Neural cell (in vitro differentiated cells): ENCODE data around the gene TXNDC2.

Experiments
- EP300 ChIP-seq: fragments of 450-650 bp; conservative IDR thresholded peaks from 2 replicates; pipeline ENCODE4 v1.6.1; 2014; ENCODE audit warnings: antibody characterized with exemption, mild to moderate bottlenecking, moderate library complexity; ENCODE audit not compliant: poor library complexity, severe bottlenecking
- POLR2AphosphoS5 ChIP-seq: IDR thresholded peaks from 2 replicates; pipeline ENCODE4 v1.6.1; 2012
- RAD21 ChIP-seq: fragments of 450-650 bp; conservative IDR thresholded peaks from 2 replicates; pipeline ENCODE4 v1.6.1; 2014; ENCODE audit warnings: antibody characterized with exemption, mild to moderate bottlenecking, moderate library complexity
- SMC3 ChIP-seq: fragments of 450-650 bp; conservative IDR thresholded peaks from 2 replicates; pipeline ENCODE4 v1.6.1; 2014; ENCODE audit warnings: antibody characterized with exemption, mild to moderate bottlenecking, moderate library complexity; ENCODE audit not compliant: poor library complexity
- TAF1 ChIP-seq: IDR thresholded peaks from 2 replicates; pipeline ENCODE4 v1.6.1; 2012; ENCODE audit warnings: low read depth
- TF ChIP-seq, protein P1 (sequence below): fragments of 450-650 bp; IDR thresholded peaks from 2 replicates; pipeline ENCODE4 v1.5.1; 2014; ENCODE audit warnings: antibody characterized with exemption, mild to moderate bottlenecking, moderate library complexity; ENCODE audit not compliant: poor library complexity, severe bottlenecking
- TF ChIP-seq, protein P2 (sequence below): IDR thresholded peaks from 2 replicates; pipeline ENCODE4 v1.6.1; 2012; ENCODE audit warnings: borderline replicate concordance

GRCh38 chr18:9914334-9914583, 28.5 kb downstream of the TXNDC2 start:
- TF ChIP-seq RAD21 = no peak
- TF ChIP-seq, protein P1, sequence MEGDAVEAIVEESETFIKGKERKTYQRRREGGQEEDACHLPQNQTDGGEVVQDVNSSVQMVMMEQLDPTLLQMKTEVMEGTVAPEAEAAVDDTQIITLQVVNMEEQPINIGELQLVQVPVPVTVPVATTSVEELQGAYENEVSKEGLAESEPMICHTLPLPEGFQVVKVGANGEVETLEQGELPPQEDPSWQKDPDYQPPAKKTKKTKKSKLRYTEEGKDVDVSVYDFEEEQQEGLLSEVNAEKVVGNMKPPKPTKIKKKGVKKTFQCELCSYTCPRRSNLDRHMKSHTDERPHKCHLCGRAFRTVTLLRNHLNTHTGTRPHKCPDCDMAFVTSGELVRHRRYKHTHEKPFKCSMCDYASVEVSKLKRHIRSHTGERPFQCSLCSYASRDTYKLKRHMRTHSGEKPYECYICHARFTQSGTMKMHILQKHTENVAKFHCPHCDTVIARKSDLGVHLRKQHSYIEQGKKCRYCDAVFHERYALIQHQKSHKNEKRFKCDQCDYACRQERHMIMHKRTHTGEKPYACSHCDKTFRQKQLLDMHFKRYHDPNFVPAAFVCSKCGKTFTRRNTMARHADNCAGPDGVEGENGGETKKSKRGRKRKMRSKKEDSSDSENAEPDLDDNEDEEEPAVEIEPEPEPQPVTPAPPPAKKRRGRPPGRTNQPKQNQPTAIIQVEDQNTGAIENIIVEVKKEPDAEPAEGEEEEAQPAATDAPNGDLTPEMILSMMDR = no peak
- TF ChIP-seq, protein P2, sequence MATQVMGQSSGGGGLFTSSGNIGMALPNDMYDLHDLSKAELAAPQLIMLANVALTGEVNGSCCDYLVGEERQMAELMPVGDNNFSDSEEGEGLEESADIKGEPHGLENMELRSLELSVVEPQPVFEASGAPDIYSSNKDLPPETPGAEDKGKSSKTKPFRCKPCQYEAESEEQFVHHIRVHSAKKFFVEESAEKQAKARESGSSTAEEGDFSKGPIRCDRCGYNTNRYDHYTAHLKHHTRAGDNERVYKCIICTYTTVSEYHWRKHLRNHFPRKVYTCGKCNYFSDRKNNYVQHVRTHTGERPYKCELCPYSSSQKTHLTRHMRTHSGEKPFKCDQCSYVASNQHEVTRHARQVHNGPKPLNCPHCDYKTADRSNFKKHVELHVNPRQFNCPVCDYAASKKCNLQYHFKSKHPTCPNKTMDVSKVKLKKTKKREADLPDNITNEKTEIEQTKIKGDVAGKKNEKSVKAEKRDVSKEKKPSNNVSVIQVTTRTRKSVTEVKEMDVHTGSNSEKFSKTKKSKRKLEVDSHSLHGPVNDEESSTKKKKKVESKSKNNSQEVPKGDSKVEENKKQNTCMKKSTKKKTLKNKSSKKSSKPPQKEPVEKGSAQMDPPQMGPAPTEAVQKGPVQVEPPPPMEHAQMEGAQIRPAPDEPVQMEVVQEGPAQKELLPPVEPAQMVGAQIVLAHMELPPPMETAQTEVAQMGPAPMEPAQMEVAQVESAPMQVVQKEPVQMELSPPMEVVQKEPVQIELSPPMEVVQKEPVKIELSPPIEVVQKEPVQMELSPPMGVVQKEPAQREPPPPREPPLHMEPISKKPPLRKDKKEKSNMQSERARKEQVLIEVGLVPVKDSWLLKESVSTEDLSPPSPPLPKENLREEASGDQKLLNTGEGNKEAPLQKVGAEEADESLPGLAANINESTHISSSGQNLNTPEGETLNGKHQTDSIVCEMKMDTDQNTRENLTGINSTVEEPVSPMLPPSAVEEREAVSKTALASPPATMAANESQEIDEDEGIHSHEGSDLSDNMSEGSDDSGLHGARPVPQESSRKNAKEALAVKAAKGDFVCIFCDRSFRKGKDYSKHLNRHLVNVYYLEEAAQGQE = no peak
- TF ChIP-seq POLR2AphosphoS5 = no peak
- TF ChIP-seq SMC3 = no peak
- TF ChIP-seq TAF1 = no peak
- no peak for TF ChIP-seq EP300
